ENCODE data around the gene CST2.
A peak's percentile ranks its signal among the peaks of the same experiment; 100 is the strongest.
"Not testable (repeated sequence)": the region's sequence is repeated elsewhere in the genome, so short reads cannot be mapped to it uniquely, and the experiment has no call there.

The CST2 gene, protein sequence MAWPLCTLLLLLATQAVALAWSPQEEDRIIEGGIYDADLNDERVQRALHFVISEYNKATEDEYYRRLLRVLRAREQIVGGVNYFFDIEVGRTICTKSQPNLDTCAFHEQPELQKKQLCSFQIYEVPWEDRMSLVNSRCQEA

GRCh38 chr20:23826541-23827021, at the start of gene CST2:
Gene CST2 (minus strand): TSS chr20:23826729. CDS start chr20:23826660, 69 bp downstream.
- peak; percentile 57 for DNase-seq (ENCODE audit: low spot score)

GRCh38 chr20:23875606-23876237, 49.2 kb upstream of the CST2 start:
- DNase-seq (ENCODE audit: low spot score), result no peak

DNA sequence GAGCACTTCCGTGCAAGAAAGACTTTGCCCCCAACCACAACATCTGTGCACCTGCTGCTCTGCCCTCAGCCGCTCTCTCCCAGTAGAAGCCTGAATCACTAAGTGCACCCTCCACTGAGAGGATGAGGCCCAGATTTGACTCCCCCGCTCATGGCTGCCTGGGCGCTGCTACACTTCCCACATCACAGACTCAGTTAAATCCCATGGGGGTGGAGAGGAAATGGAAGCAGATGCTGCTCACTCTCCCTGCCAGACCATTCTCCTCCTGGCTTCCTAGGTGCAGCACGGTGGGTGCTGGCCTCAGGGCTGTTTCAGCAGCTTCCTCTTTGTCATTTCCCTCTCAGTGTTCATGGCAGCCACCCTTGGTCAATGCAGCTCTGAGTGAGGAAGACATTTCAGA, 48.2 kb upstream of the CST2 start:
- DNase-seq (ENCODE audit: low spot score), result no peak

DNA sequence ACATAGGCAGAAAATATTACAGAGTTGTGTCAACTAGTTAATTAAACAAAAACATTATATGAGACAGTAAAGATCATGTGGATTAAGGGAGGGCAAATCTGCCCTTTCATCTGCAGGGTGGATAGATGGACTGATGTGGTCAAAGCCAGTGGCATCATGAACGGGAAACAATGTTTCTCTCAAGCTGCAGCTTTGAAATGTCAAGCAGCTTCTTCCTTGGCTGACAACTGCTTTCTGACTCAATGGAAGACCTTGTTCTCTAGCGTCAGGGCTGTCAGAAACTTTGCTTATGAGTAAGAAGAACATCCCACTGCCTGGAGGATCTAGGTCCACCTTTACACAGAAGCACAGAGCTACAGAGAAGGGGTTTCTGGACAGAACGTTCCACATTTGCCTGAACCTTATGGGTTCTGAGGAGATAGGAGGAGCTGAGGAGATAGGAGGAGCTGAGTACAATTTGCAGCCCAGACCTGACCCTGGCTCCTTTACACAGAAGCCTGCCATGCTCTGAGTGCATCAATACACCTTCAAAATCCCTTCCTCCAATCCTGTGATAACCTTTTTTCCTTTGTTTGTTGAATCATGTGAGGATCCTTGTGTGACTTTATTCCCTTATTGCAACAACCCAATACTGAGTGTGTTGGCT, 47.0 kb upstream of the CST2 start:
- no peak for DNase-seq (ENCODE audit: low spot score)

- DNase-seq (ENCODE audit: low spot score), result no peak
These were observed 45.5 kb upstream of the CST2 start for GRCh38 chr20:23872065-23872464.

DNA sequence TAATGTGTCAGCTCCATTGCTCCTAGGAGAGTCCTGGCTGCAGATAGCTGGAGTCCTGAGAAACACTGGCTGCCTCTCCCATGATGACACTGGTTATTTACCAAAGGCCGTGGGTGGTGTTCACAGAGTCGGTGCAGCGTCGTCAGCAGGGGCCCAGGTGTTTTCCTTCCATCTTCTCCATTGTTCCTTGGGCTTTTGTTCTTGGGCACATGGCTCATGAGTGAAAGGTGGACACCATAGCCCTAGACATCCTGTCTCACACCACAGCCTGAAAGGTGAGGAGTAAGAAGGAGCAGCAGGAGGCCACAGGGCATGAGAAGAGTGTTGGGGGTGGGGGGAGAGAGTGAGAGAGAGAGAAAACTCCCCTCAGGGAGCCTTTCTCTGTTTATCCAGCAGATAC, 43.9 kb upstream of the CST2 start:
- DNase-seq (ENCODE audit: low spot score), result no peak

GRCh38 chr20:23869520-23869919, 43.0 kb upstream of the CST2 start:
- no peak for DNase-seq (ENCODE audit: low spot score)

DNA sequence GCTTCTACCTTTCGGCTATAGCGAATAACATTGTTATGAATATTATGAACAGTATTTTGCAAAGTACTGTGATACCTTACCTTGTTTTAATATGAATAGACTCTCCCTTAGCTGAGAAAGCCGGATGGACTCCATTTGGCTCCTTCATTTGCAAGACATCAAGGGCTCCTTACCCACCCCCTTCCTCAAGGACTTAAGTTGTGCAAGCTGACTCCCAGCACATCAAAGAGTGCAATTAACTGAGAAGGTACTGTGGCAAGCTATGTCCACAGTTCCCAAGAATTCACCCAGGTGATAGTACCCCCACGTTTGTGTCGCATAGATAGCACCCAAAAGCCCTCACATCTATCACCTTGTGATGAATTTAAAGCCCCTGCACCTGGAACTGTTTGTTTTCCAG, 41.8 kb upstream of the CST2 start:
- DNase-seq (ENCODE audit: low spot score), result no peak

- DNase-seq (ENCODE audit: low spot score), result no peak
These were observed 40.7 kb upstream of the CST2 start for GRCh38 chr20:23867152-23867776.

- not testable (repeated sequence) for DNase-seq (ENCODE audit: low spot score)
These were observed 34.2 kb upstream of the CST2 start for GRCh38 chr20:23860771-23861170.

- DNase-seq (ENCODE audit: low spot score), result peak; percentile 88
These were observed 31.6 kb upstream of the CST2 start for GRCh38 chr20:23857962-23858595.

DNA sequence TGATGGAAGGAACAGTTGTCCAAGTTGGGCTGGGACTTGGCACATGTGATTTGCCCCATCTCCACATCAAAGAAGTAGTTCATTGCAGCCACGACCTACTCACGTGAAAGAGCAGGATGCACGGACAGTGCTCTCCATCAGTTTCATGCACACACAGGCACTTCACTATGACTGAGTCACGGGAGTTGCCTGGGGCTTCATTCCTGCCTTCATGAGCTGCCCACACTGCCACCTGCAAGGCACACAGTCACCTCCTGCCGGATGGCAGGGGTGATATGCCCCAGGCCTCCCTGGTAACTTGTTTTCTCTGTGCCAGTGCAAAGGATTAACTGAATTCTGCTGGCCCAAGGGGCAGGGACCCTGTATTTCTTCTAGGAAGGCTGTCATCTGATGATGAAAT, 30.2 kb upstream of the CST2 start:
- peak; percentile 41 for DNase-seq (ENCODE audit: low spot score)

DNA sequence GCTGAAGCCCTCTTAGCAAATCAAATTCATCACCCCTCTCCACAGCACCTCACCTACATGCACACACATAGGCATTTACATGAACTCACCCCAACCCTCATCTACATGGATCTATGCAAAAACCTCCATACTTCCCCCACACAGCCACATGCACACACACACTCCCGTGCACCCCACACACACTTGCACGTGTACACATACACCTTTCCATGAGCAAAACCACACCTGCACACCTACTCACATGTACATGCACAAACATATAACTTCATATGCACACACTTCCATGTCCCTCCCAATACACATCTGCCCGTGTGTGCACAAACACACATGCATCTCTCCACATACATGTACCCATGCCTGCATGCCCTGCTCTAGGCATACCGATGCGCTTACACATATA, 29.7 kb upstream of the CST2 start:
- no peak for DNase-seq (ENCODE audit: low spot score)

- DNase-seq (ENCODE audit: low spot score), result no peak
These were observed 15.2 kb upstream of the CST2 start for GRCh38 chr20:23841693-23842092.

DNA sequence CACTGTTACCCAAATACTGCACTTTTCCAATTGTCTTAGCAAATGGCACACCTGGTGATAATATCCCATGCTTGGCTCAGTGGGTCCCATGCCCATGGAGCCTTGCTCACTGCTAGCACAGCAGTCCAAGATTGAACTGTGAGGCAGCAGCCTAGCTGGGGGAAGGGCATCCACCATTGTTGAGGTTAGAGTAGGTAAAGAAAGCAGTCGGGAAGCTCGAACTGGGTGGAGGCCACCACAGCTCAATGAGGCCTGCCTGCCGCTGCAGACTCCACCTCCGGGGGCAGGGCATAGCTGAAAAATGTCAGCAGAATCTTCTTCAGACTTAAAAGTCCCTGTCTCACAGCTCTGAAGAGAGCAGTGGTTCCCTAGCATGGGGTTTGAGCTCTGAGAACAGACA, 9.2 kb upstream of the CST2 start:
- no peak for DNase-seq (ENCODE audit: low spot score)

- peak; percentile 86 for DNase-seq (ENCODE audit: low spot score)
These were observed 6.4 kb upstream of the CST2 start for GRCh38 chr20:23832775-23833513.

GRCh38 chr20:23831961-23832360, 5.4 kb upstream of the CST2 start:
- DNase-seq (ENCODE audit: low spot score), result peak; percentile 90

DNA sequence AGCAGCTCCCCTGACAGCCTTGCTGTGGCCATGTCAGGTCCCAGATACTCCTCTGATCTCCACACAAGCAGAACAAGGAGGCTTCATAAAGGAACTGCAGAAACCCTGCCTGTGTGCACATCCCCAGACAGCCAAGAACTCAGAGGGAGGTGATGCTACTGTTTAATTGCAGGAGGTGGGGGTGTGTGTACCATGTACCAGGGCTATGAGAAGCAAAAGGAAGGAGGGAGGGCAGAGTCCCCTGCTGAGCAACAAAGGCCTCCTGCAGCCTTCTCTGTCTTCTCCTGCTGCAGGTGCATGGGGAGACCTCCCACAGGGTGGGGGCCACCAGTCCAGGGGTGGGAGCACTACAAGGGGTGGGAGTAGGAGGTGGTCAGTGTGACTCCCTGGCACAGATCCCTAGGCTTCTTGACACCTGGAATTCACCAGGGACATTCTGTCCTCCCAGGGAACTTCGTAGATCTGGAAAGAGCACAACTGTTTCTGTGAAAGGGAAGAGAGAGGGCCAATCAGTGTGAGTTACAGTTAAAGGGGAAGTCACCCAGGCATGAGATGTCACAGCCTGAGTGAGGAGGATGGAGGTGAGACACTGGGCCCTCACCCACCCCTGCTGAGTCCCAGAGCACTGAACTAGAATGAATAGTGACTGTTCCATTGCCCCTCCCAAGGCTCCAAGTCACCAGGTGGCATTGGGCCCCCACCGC, 2.8 kb downstream of the CST2 start:
- DNase-seq (ENCODE audit: low spot score), result no peak

- DNase-seq (ENCODE audit: low spot score), result no peak
These were observed 3.4 kb downstream of the CST2 start for GRCh38 chr20:23823111-23823510.

DNA sequence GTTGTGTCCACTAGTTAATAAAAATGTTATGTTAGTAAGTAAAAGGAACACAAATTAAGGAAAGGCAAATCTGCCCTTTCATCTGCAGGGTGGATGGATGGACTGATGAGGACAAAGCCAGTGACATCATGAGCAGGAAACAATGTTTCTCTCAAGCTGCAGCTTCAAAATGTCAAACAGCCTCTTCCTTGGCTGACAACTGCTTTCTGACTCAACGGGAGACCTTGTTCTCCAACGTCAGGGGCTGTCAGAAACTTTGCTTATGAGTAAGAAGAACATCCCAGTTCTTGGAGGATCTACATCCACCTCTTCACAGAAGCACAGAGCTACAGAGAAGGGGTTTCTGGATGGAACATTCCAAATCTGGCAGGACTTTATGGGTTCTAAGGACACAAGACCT, 6.0 kb downstream of the CST2 start:
- DNase-seq (ENCODE audit: low spot score), result no peak

- DNase-seq (ENCODE audit: low spot score), result not testable (repeated sequence)
These were observed 15.0 kb downstream of the CST2 start for GRCh38 chr20:23811559-23811958.
